ENCODE results near the gene VPS11. TPM values are rescaled to one million over a fixed set of nuclear protein-coding genes. Genes with fewer than 3 reads are reported as not detected.

The VPS11 gene
- total RNA-seq, 1 experiment from 2014 or later = 20.2 TPM

- Mint-ChIP-seq H3K4me3 (peak overlapping the region; percentile 94), H3K27me3 (ENCODE audit: low read depth) (no peaks in the 10 kb centered on the region), H3K36me3 (peaks cover 51% of the 10 kb centered on the region), H3K27ac (peak overlapping the region; percentile 84), H3K4me1 (peaks cover 29% of the 10 kb centered on the region), H3K9me3 (no peaks in the 10 kb centered on the region)
- ChIA-PET CTCF (interaction anchor here (0.6 to 2.1 kb wide), 10 partner anchors 11 to 405 kb away, joined by 3 to 8 read pairs (median 3); partner anchors contain the start of genes C1QTNF5, C2CD2L, HMBS and NLRX1), POLR2A (interaction anchor here (0.6 to 2.6 kb wide), 8 partner anchors 10 to 243 kb away, joined by 3 to 12 read pairs (median 4); partner anchors contain the start of genes C2CD2L, HMBS and VPS11)
- peak; percentile 90 for ATAC-seq
- DNase-seq (ENCODE audit: low spot score) = peak; percentile 99
- TF ChIP-seq NR2C2 (CRISPR knock-in tag; IDR thresholded peaks at IDR 0.05) (no peak), MAX (CRISPR knock-in tag; IDR thresholded peaks at IDR 0.05) (peak; percentile 90), EMX1 (CRISPR knock-in tag; IDR thresholded peaks at IDR 0.05) (peak; percentile 91; the same call in 1 of the 2 replicates), TCF7 (CRISPR knock-in tag; IDR thresholded peaks at IDR 0.05; ENCODE audit: low read depth) (peak; percentile 17; the same call in 1 of the 2 replicates), TP53 (CRISPR knock-in tag; IDR thresholded peaks at IDR 0.05) (peak; percentile 79; the same call in 1 of the 2 replicates), NR1H2 (CRISPR knock-in tag; IDR thresholded peaks at IDR 0.05) (0 out of 2 replicates have a peak, but pooled peaks have one; percentile 36), ESRRA (CRISPR knock-in tag; IDR thresholded peaks at IDR 0.05; ENCODE audit: borderline replicate concordance) (no peak), MYBL2 (CRISPR knock-in tag; IDR thresholded peaks at IDR 0.05) (peak; percentile 99), FOXP1 (CRISPR knock-in tag; IDR thresholded peaks at IDR 0.05; ENCODE audit: borderline replicate concordance) (peak; percentile 93), ZNF138 (CRISPR knock-in tag; conservative IDR thresholded peaks at IDR 0.05) (peak; percentile 56; the same call in 1 of the 2 replicates), JAZF1 (CRISPR knock-in tag; IDR thresholded peaks at IDR 0.05) (no peak), ZNF425 (CRISPR knock-in tag; conservative IDR thresholded peaks at IDR 0.05) (no peak; the same call in 1 of the 2 replicates), E2F5 (CRISPR knock-in tag; IDR thresholded peaks at IDR 0.05) (peak; percentile 91), OVOL2 (CRISPR knock-in tag; IDR thresholded peaks at IDR 0.05; ENCODE audit: borderline replicate concordance) (no peak), TEAD1 (CRISPR knock-in tag; IDR thresholded peaks at IDR 0.05) (peak; percentile 90), PRRX2 (CRISPR knock-in tag; IDR thresholded peaks at IDR 0.05) (peak; percentile 92; the same call in 1 of the 2 replicates)
- TF ChIP-seq, protein P1, sequence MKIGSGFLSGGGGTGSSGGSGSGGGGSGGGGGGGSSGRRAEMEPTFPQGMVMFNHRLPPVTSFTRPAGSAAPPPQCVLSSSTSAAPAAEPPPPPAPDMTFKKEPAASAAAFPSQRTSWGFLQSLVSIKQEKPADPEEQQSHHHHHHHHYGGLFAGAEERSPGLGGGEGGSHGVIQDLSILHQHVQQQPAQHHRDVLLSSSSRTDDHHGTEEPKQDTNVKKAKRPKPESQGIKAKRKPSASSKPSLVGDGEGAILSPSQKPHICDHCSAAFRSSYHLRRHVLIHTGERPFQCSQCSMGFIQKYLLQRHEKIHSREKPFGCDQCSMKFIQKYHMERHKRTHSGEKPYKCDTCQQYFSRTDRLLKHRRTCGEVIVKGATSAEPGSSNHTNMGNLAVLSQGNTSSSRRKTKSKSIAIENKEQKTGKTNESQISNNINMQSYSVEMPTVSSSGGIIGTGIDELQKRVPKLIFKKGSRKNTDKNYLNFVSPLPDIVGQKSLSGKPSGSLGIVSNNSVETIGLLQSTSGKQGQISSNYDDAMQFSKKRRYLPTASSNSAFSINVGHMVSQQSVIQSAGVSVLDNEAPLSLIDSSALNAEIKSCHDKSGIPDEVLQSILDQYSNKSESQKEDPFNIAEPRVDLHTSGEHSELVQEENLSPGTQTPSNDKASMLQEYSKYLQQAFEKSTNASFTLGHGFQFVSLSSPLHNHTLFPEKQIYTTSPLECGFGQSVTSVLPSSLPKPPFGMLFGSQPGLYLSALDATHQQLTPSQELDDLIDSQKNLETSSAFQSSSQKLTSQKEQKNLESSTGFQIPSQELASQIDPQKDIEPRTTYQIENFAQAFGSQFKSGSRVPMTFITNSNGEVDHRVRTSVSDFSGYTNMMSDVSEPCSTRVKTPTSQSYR (CRISPR knock-in tag; IDR thresholded peaks at IDR 0.05) = peak; percentile 87; the same call in 1 of the 2 replicates
- TF ChIP-seq, protein P2, sequence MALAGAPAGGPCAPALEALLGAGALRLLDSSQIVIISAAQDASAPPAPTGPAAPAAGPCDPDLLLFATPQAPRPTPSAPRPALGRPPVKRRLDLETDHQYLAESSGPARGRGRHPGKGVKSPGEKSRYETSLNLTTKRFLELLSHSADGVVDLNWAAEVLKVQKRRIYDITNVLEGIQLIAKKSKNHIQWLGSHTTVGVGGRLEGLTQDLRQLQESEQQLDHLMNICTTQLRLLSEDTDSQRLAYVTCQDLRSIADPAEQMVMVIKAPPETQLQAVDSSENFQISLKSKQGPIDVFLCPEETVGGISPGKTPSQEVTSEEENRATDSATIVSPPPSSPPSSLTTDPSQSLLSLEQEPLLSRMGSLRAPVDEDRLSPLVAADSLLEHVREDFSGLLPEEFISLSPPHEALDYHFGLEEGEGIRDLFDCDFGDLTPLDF (CRISPR knock-in tag; IDR thresholded peaks at IDR 0.05) = 0 out of 2 replicates have a peak, but pooled peaks have one; percentile 44
- TF ChIP-seq, protein P3, sequence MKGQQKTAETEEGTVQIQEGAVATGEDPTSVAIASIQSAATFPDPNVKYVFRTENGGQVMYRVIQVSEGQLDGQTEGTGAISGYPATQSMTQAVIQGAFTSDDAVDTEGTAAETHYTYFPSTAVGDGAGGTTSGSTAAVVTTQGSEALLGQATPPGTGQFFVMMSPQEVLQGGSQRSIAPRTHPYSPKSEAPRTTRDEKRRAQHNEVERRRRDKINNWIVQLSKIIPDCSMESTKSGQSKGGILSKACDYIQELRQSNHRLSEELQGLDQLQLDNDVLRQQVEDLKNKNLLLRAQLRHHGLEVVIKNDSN (CRISPR knock-in tag; IDR thresholded peaks at IDR 0.05) = peak; percentile 65; the same call in 1 of the 2 replicates
- TF ChIP-seq, protein P4, sequence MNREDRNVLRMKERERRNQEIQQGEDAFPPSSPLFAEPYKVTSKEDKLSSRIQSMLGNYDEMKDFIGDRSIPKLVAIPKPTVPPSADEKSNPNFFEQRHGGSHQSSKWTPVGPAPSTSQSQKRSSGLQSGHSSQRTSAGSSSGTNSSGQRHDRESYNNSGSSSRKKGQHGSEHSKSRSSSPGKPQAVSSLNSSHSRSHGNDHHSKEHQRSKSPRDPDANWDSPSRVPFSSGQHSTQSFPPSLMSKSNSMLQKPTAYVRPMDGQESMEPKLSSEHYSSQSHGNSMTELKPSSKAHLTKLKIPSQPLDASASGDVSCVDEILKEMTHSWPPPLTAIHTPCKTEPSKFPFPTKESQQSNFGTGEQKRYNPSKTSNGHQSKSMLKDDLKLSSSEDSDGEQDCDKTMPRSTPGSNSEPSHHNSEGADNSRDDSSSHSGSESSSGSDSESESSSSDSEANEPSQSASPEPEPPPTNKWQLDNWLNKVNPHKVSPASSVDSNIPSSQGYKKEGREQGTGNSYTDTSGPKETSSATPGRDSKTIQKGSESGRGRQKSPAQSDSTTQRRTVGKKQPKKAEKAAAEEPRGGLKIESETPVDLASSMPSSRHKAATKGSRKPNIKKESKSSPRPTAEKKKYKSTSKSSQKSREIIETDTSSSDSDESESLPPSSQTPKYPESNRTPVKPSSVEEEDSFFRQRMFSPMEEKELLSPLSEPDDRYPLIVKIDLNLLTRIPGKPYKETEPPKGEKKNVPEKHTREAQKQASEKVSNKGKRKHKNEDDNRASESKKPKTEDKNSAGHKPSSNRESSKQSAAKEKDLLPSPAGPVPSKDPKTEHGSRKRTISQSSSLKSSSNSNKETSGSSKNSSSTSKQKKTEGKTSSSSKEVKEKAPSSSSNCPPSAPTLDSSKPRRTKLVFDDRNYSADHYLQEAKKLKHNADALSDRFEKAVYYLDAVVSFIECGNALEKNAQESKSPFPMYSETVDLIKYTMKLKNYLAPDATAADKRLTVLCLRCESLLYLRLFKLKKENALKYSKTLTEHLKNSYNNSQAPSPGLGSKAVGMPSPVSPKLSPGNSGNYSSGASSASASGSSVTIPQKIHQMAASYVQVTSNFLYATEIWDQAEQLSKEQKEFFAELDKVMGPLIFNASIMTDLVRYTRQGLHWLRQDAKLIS (CRISPR knock-in tag; IDR thresholded peaks at IDR 0.05; ENCODE audit: borderline replicate concordance) = no peak
- TF ChIP-seq, protein P5, sequence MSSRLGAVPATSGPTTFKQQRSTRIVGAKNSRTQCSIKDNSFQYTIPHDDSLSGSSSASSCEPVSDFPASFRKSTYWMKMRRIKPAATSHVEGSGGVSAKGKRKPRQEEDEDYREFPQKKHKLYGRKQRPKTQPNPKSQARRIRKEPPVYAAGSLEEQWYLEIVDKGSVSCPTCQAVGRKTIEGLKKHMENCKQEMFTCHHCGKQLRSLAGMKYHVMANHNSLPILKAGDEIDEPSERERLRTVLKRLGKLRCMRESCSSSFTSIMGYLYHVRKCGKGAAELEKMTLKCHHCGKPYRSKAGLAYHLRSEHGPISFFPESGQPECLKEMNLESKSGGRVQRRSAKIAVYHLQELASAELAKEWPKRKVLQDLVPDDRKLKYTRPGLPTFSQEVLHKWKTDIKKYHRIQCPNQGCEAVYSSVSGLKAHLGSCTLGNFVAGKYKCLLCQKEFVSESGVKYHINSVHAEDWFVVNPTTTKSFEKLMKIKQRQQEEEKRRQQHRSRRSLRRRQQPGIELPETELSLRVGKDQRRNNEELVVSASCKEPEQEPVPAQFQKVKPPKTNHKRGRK (CRISPR knock-in tag; IDR thresholded peaks at IDR 0.05; ENCODE audit: borderline replicate concordance) = no peak
Measured at GRCh38 chr11:119095066-119095880, 27.7 kb downstream of the VPS11 start.

Data from WTC11 (cell line).